Kidney tubule cell (primary cell): ENCODE data around the gene DHPS.

Source experiments
- DNase-seq: peaks from one replicate; pipeline ENCODE4 v3.0.0-alpha.2; 2018; ENCODE audit warnings: low spot score

DHPS gene

DNA sequence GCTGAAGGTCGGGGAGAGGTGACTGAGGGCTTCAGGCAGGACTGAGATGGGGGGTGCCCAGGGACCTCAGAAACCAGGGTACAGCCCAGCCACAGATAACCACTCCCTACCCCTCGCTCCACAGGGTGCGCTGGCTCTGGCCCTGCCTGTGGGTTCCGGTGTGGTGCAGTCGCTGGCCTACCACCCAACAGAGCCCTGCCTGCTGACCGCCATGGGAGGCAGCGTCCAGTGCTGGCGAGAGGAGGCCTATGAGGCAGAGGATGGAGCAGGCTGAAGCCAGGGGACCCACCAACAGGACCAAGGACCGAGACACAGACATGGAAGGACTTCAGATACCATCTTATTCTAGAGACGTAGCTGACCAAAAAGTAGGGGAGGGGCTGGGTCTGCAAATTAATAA lies 6.3 kb downstream of the DHPS start:
- no peak for DNase-seq

DNA sequence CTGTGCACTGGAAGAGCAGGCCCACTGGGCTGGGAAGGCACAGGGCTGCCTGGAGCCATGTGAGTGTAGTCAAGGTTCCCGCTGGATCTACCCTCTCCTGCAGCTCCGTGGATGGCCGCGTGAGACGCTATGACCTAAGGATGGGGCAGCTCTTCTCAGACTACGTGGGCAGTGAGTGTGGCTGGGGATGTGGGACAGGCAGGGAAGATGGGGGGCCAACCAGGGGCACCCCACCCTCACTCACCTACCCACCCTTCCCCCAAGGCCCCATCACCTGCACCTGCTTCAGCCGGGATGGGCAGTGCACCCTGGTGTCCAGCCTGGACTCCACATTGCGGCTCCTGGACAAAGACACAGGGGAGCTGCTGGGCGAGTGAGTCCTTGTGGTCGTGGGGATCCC lies 8.9 kb downstream of the DHPS start:
- no peak for DNase-seq

DNA sequence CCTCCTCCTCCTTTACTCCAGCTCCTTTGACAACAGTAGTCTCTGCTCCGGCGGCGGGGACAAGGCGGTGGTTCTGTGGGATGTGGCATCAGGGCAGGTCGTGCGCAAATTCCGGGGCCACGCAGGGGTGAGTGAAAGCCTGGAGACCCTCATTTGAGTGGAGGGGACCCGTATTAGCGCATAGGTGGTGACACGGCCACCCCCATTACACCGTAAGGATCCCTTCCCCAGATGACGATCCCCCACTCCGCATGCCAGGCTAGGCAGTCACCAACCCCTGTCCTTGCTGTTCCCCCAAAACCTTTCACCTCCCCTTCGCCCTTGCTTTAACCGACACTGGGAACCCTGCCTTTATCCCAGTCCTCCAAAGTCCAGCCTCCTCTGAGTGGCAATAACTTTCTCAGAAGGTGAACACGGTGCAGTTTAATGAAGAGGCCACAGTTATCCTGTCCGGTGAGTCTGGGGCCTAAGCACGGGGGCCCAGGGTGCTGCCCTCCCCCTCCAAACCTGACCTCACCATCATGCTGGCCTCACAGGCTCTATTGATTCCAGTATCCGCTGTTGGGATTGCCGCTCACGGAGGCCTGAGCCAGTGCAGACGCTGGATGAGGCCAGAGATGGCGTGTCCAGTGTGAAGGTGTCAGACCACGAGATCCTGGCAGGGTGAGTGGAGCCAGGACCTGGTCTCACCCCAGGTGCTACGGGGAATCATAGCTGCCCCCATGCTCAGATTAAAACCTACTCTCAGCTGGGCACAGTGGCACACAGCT lies 11.3 kb downstream of the DHPS start:
- DNase-seq, result no peak

DNA sequence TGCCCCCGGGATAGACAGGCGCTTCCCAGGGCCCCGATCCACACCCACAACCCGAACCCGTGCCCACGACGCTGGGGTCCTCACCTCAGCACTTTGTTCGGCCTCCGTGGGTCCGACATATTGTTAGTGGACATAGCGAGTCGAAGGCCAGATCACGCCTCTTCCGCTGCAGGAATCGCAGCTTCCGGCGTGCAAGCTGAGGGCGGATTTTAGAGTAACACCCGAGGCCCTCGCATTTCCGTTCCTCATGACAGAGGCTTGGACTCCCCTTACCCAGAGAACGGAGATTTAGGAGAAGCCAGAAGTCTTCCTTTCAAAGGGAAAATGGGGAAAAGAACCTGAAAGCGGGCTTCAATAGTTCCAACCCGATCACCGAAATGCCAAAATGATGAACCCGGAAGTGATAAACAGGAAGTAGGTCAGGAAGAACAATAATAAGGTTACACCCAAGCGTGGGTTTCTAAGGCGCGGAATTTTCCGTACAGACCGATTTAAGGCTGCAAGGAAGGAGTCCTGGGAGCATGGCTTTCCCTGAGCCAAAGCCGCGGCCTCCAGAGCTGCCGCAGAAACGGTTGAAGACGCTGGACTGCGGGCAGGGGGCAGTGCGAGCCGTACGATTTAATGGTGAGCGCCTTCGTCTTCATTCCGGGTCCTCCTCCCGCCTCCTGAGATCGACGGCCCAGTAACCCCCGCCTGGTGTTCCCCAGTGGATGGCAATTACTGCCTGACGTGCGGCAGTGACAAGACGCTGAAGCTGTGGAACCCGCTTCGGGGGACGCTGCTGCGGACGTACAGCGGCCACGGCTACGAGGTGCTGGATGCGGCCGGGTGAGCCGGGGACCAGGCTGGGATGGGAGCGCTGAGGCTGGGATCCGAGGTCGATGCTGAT lies 12.2 kb downstream of the DHPS start:
- peak; percentile 87 for DNase-seq

DNA sequence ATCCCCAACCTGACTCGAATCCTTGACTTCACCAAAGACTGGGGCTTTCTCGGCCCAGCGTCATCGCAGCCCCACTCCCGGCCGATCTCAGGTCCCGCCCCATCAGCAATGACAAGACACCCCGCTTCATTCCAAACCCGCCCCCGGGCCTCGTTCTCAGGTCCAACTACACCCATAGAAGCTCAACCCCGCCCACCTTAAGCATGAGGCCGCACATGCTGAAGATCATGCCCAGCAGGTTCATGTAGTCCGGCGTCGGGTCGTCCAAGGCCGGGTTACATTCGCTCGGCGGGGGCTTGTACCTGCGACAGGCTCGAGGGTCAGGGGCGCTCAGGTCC lies 12.8 kb downstream of the DHPS start:
- DNase-seq, result peak; percentile 57

DNA sequence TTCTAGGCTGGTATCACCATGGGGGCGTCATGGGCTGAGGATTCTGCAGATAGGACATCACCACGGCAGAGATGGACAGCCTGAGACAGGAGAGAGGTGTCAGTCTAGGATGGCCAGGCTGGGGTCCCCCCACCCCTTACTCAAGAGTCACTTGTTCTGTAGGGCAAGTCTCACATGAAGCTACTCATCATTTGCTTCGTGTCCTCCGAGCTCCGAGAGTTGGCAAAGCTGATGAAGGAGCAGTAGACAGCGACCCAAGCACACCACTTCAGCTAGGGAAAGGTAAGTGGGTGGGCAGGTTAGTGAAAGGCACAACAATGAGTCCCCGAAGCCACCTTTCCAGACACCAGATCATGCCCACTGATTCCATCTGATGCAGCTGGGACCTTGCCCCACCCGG lies 13.3 kb downstream of the DHPS start:
- DNase-seq, result no peak

DNA sequence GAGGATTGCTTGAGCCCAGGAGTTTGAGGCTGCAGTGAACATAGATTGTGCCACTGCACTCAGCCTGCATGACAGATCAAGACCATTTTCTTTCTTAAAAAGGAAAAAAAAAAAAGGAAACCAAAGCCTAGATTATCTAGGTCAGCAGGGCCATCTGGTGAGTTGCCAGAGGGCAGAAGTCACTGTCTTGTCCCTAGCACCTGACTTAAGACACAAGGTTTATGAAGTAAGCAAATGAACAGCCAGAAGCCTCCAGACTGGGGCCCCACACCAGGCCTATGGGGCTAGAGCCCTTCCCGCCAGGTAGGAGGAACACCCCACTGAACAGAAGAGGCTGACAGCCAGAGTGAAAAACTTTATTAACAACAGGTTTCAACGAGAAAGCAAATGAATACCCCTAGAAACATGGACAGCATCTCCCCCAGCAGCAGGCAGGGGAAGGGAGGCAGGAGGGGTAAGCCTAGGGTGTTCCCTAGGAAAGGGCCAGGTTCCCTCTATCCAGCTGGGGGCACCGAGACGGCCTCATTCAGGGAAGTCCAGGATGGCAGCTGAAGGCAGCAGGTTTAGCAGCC lies 13.9 kb downstream of the DHPS start:
- DNase-seq, result no peak

DNA sequence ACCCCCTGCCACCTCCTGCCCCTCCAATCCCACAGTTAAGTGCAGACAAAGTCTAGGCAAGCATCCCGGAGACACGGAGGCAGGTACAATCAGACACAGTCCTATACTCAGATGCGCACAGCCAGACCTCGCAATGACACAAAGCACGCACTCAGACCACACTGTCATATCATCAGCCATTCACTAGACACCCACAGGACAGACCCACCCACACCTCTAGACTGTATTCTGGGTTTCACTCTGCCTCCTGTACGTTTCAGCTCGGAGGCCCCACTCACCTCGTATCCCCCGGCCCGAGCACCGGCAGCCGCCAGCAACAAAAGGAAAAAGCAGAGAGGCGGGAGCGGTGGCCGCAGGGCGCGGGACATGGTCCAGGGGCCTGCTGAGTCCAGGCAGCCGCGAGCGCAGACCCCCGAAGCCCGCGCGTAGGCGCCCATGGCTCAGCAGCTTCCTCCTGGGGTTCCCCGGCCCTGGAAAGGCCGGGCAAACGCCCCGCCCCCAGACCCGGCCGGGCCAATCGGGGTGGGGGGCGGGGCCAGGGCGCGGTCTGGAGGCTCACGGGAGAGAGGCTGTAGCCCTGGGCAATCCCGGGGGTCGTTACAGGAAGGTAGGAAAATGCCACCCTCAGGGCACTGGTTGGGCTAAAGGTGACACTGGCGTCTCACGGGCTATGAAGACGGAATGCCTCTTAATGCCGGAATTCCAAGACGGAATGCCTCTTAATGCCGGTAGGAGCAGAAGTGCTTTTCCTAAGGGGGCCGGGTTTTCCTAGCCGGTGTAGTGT lies 15.2 kb downstream of the DHPS start, which contains the start of the genes MAN2B1 and WDR83:
Gene MAN2B1, minus strand, starts transcription at position 478 of the 784 bp plus-strand sequence. Its CDS starts 41 bp downstream, at position 437.
Gene WDR83, plus strand, starts transcription at position 543 of the 784 bp plus-strand sequence. CDS start 2,984 bp downstream, outside the sequence.
- DNase-seq, result peak; percentile 69

DNA sequence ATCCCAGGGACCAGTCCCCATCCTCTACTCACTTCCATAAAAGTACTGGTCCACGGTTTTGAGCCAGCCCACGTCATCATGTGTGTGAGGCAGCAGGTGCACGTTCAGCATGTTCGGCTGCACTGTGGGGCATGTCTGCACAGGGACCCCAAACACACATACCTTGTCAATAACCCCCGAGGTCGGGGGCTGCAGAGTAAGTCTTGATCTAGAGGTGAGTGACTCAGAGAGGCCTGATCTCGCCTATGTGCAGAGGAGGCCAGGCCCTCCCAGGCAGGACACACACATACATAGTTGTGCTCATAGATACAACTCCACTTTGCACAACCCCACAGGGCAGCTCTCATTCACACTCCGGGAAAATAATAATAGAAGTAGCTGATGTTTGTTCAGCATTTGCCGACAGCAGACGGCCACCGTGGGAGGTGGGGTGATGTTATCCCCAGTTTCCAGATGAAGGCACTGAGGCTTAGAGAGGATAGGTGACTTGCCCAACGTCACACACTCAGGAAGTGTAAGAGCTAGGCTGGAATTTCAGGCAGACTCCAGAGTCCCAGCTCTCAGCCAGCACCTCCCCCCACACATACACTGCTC lies 15.9 kb downstream of the DHPS start:
- peak; percentile 52 for DNase-seq

DNA sequence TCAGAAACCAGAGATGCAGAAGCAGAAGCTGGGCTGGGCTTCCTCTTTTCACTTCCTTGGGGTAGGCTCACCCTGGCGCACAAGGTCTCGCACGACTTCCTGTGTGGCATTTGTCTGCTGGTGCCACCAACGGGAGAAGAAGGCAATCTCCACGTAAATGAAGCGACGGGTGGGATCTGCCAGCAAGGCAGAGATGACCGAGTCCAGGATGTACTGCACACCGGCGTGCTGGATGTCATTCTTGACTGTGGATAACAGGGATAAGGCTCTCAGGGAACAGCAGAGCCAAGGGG lies 16.5 kb downstream of the DHPS start:
- no peak for DNase-seq

DNA sequence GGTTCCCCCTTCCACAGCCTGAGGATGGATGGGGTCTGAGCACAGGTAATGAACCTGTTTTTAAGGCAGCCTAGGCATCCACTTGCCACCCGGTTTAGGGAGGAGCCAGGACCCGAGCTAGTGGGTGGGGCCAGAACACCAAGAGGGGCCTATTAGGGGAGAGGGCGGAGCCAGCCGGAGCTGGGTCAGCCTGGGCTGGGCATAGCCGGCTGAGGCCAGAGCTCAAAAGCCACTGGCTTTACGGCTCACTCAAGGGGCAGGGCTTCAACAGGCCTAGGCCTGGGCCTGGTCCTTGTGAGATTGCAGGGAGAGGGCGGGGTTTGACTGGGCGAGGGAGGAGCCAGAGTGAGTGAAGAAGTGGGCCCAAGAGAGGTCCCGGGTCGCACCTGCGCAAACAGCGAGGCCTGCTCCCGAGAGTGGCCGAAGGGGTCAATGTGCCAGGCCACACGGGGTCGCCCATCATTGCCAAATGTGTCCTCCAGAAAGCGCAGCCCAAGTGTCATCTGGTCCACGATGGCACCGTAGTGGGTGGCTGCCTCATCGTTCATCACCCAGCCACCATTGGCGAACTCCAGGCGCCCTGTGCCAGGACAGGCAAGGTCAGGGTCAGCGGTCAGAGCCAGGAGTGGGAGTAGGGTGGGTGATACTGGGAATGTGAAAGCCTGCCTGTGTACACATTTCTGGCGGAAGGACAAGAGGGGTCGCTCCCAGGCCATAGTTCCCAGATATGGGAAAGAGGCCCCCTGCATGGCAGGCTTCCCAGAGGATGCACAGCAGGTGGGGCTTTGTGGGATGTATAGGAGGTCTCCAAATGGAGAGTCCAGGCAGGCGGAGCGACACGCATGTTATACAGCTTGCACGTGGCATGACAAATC lies 17.0 kb downstream of the DHPS start:
- DNase-seq, result no peak

DNA sequence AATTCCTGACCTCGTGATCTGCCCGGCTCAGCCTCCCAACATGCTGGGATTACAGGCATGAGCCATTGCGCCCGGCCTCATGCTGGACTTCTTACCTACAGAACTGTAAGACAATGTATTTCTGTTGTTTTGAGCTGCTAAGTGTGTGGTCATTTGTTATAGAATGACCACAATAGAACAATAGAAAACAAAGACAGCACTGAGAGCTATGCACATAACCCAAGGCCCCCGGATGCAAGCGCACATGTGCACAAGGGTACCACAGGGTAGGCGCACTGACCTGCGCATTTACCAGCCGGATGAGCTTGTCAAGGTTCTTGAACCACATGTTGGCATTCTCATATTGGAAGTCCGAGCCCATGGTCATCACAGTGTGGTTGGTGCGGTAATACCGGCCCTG lies 20.7 kb downstream of the DHPS start:
- DNase-seq, result no peak

DNA sequence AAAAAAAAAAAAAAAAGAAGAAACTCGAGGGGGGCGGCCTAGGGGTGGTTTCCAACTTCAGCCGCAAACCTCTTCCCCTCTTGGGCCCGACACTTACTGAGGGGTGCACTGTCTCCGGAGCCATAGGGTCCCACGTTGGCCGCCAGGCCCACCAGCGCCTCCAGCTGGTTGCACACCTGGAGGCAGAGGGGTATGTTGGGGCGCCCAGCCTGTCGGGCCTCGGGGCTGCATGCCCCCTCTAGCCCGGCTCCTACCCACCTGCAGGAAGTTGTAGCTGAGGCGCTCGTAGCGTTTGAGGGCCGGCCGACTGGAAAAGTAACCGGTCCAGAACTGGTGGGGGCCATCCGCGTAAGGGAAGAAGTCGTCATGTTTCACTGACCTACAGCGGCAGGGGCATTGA lies 23.7 kb downstream of the DHPS start:
- no peak for DNase-seq

DNA sequence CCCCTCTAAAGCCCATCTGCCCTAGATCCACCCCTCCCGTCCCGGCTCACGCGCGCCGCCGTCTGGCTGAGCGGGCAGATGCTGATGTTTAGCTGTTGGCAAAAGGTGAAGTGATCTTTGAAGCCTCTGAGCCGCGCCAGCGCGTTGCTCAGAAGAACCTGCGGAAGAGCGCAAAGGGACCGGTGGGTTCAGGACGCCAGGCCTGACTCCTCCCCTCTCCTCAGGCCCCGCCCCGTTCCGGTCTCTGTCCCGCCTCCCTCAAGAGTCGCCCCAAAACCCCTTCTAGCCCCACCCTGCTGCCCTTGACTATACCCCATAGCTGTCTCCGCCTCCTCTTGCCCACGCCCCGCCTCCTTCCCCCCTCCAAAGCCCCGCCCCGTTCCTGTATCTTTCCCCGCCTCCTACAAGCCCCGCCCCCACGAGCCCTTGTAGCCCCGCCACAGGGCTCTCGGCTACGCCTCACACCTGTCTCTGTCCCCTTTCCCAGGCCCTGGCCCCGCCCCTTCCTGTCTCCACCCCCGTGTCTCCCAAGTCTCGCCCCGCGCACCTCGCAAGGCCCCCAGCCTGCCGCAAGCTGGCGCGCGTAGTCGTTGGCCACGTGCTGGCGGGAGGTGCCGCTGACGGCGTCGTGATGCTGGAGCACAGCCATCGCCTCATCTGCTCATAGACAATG lies 24.6 kb downstream of the DHPS start:
- DNase-seq, result no peak

DNA sequence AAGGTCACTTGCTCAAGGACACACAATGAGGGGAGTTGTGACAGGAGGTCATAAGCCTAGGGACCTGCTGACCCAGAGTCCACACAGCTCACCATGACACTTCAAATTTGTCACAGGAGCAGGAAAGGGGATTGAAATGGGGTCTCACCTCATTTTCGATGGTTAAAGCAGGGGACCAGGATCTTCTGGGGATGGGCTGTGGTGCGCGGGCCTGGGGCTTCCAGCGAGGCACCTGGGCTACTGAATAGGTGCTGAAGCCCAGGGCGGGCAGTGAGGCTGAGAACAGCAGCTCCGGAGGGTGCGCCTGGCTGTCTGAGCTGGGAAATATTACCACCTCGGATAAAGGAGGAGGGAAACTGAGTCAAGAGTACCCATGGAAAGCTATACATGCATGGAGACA lies 26.1 kb downstream of the DHPS start:
- DNase-seq, result no peak

DNA sequence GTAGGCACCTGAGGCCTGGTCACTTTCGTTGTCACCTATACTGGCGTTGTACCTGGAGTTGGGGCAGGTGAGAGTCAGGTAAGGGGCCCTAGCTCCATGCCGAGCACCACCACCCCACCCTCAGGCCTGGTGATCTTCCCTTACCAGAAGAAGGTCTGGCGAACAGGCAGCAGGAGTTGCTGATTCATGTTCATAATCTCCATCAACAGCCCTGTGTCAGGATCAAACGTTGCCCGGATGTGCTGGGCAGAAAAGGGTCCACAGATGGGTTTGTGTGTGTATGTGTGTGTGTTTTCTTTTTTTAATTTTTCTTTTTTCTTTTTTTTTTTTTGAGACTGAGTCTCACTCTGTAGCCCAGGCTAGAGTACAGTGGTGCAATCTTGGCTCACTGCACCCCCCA lies 29.5 kb downstream of the DHPS start:
- no peak for DNase-seq

DNA sequence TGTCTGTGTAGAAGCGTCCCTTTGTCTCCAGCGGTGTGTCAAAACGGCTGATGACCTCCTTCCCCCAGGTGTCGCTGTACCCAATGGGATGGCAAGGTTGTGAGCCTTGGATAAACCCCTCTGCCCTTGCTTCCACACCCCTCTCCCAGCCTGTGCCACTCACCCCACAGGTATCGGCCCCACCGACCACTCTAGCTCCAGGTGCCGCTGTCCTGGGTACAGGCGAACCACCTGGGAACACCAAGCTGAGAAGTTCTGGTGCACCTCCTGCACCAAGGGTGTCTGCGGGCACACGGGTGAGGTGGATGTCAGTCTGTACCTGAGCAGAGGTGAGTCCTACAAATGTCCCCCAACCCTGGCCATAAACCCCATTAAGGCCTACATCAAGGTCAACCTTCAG lies 31.7 kb downstream of the DHPS start:
- DNase-seq, result no peak

DNA sequence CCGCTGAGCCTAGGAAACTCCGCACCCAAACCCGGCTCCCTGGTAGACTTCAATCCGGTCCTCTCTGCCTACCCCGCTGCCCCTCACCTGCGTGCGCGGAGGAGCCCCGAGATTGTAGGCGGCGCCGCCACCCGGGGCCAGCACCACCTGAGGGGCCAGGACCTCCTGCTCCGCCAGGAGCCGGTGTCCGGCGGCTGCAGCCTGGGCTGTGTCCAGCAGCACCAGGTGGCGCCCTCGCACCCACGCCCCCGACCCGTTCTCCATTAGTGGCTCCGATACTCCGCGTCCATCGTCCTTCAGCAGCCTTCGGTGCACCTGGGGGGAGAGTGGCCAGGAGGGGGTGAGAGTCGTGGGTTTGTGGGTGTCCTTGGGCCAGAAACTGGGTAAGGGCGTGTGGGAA lies 33.6 kb downstream of the DHPS start:
- DNase-seq, result no peak

DNA sequence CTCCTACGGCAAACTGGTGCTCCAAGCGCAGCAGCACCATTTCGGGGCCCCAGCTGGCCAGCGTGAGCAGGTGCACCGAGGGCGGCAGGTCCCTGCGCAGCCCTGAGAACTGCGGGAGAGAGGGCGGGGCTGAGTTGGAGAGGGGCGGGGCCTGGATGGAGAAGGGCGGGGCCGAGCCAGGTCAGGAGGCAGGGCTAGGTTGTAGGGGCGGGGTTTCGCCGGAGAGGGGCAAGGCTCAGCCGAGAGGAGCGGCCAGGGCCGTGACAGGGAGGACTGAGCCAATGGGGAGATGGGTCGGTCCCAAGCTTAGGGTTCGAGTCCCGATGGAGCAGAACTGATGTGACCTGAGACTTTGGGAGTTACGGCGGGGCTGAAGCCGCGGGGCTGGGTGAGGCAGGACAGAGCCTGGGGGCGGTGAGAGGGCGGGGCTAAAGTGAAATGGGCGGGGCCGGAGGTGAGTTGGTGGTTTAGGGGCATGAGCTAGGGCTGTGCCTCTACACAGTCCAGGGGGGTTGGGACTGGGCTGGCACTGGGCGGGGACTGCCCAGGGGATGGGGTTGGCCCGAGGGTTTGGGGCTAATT lies 34.1 kb downstream of the DHPS start:
- DNase-seq, result peak; percentile 35

DNA sequence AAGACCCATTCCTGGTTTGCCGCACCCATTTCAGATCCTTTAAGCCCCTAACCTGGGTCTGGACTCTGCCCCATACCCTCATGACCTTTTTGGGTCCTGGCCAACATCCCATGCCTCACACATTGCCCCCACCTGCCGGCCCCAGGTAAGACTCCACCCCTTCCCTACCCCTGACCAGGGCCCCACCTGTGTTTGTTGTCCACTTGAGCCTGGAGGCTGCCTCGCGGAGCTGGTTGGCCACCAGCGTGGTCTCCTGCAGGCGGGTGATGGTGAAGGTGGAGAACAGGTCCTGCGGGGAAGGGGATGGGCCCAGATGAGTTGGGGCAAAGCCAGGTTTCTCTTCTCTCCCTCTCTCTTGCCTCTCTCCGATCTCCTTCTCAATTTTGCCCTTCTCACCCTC lies 34.6 kb downstream of the DHPS start:
- no peak for DNase-seq
